Measurements from ENCODE around the gene IFNAR1. TPM values are rescaled to one million over a fixed set of nuclear protein-coding genes. Genes with fewer than 3 reads are reported as not detected.

IFNAR1 gene
- 12.4 and 15.5 TPM in 2 replicates for polyA plus RNA-seq
- 51.9 and 56.4 TPM in 2 replicates for polyA minus RNA-seq

GRCh38 chr21:33324291-33325221 lies at the start of gene IFNAR1:
Gene IFNAR1, plus strand, starts transcription at chr21:33324970. Its CDS starts 86 bp downstream, at chr21:33325056.
- H3F3A ChIP-seq (ENCODE audit: insufficient read depth, low read length, poor library complexity, severe bottlenecking) = no peaks in the 10 kb centered on the region
- H3K9ac ChIP-seq (ENCODE audit: low read length) = peak within 1 kb of the TSS; percentile 99
- peak within 1 kb of the TSS; percentile 97 for H3K27ac ChIP-seq (ENCODE audit: low read length)
- peak within 1 kb of the TSS; percentile 94 for H3K4me2 ChIP-seq (ENCODE audit: low read length)
- H3K4me3 ChIP-seq (ENCODE audit: low read length) = peak within 1 kb of the TSS; percentile 100
- no peaks in the 10 kb centered on the region for H3K9me2 ChIP-seq (ENCODE audit: insufficient read depth, low read length)
- H3K27me3 ChIP-seq (ENCODE audit: insufficient read depth, low read depth, low read length) = no peaks in the 10 kb centered on the region
- H3K9me3 ChIP-seq (ENCODE audit: low read length) = no peaks in the 10 kb centered on the region
- H3K36me3 ChIP-seq (ENCODE audit: insufficient read depth, low read length) = no peaks in the 10 kb centered on the region
- peak within 1 kb of the TSS; percentile 98 for H2AFZ ChIP-seq (ENCODE audit: low read depth, low read length)
- H3K79me2 ChIP-seq (replicated peaks; ENCODE audit: insufficient read depth, low read length) = peaks cover 34% of the 10 kb centered on the region
- TF ChIP-seq POLR2AphosphoS5 (IDR thresholded peaks at IDR 0.05) (peak; percentile 96), TAF1 (IDR thresholded peaks at IDR 0.05; ENCODE audit: low read depth) (peak; percentile 95), EP300 (conservative IDR thresholded peaks at IDR 0.05; ENCODE audit: poor library complexity, severe bottlenecking) (no peak), MXI1 (conservative IDR thresholded peaks at IDR 0.05; ENCODE audit: poor library complexity, severe bottlenecking) (peak; percentile 97), SMC3 (conservative IDR thresholded peaks at IDR 0.05; ENCODE audit: poor library complexity) (peak; percentile 44), REST (IDR thresholded peaks at IDR 0.05; ENCODE audit: borderline replicate concordance) (peak; percentile 66), EZH2 (IDR thresholded peaks at IDR 0.05; ENCODE audit: borderline replicate concordance, insufficient read depth, low read length, poor library complexity, severe bottlenecking) (no peak), RAD21 (conservative IDR thresholded peaks at IDR 0.05) (no peak), CTCF (IDR thresholded peaks at IDR 0.05; ENCODE audit: poor library complexity, severe bottlenecking) (peak; percentile 32)
- H4K20me1 ChIP-seq (ENCODE audit: insufficient read depth) = no peaks in the 10 kb centered on the region

- Histone ChIP-seq H2AFZ (ENCODE audit: low read depth, low read length) (no peak overlapping the region), H3K27ac (ENCODE audit: low read length) (no peak overlapping the region), H3K4me2 (ENCODE audit: low read length) (no peak overlapping the region), H4K20me1 (ENCODE audit: insufficient read depth) (no peaks in the 10 kb centered on the region), H3K9me3 (ENCODE audit: low read length) (peaks cover 8% of the 10 kb centered on the region), H3K36me3 (ENCODE audit: insufficient read depth, low read length) (peaks cover 13% of the 10 kb centered on the region), H3F3A (ENCODE audit: insufficient read depth, low read length, poor library complexity, severe bottlenecking) (no peaks in the 10 kb centered on the region), H3K4me3 (ENCODE audit: low read length) (no peak overlapping the region), H3K9me2 (ENCODE audit: insufficient read depth, low read length) (no peaks in the 10 kb centered on the region), H3K9ac (ENCODE audit: low read length) (no peak overlapping the region), H3K79me2 (replicated peaks; ENCODE audit: insufficient read depth, low read length) (no peaks in the 10 kb centered on the region), H3K27me3 (ENCODE audit: insufficient read depth, low read depth, low read length) (no peaks in the 10 kb centered on the region)
- TF ChIP-seq EP300 (conservative IDR thresholded peaks at IDR 0.05; ENCODE audit: poor library complexity, severe bottlenecking) = no peak
- TF ChIP-seq RAD21 (conservative IDR thresholded peaks at IDR 0.05) = no peak
- TF ChIP-seq EZH2 (IDR thresholded peaks at IDR 0.05; ENCODE audit: borderline replicate concordance, insufficient read depth, low read length, poor library complexity, severe bottlenecking) = no peak
- TF ChIP-seq REST (IDR thresholded peaks at IDR 0.05; ENCODE audit: borderline replicate concordance) = no peak
- TF ChIP-seq SMC3 (conservative IDR thresholded peaks at IDR 0.05; ENCODE audit: poor library complexity) = no peak
- no peak for TF ChIP-seq MXI1 (conservative IDR thresholded peaks at IDR 0.05; ENCODE audit: poor library complexity, severe bottlenecking)
Observed at GRCh38 chr21:33278721-33279120, 46.0 kb upstream of the IFNAR1 start.
